A549 (cell line): ENCODE data around the gene PGLYRP3. TPM values are rescaled to one million over a fixed set of nuclear protein-coding genes. Genes with fewer than 3 reads are reported as not detected.
A peak's percentile ranks its signal among the peaks of the same experiment; 100 is the strongest.

Experiments used
- ATAC-seq, 2 experiments: fragments of 200-7000 bp in 1 of 2; fragments of >200 bp in 1 of 2; cut with Nextera tagmentation in 1 of 2; cut with Tn5 transposase in 1 of 2; 3 replicates each; pipeline versions ENCODE4 v1.8.0 to v1.9.1; 2018 to 2020; ENCODE audit warnings: mild to moderate bottlenecking in 1 of 2, moderate library complexity in 1 of 2
- CTCF ChIA-PET: fragments of 300-600 bp; sonication (Branson Sonifier 250); formaldehyde crosslinking; extraction: SDS; loops from one replicate; lab custom pipeline; 2021; ENCODE audit warnings: antibody characterized with exemption, inconsistent platforms; lab: Yijun Ruan, JAX
- POLR2A ChIA-PET: fragments of 350-600 bp; formaldehyde crosslinking; extraction: SDS; loops from one replicate; lab custom pipeline; 2021; ENCODE audit warnings: antibody characterized with exemption, inconsistent platforms; lab: Yijun Ruan, JAX
- DNase-seq, 2 experiments: peaks; one replicate each; pipeline versions ENCODE4 v3.0.0 to v3.0.0-alpha.2; 2011 to 2016; ENCODE audit warnings: low read depth in 1 of 2, low spot score in 1 of 2
- FAIRE-seq: peaks from 2 replicates; lab custom pipeline; 2011; peaks lifted over from hg19 to GRCh38; lab: Jason Lieb, UNC
- H3K27ac ChIP-seq, 2 experiments: fragments of >200 bp; sonication (Bioruptor Twin); formaldehyde crosslinking; 3 replicates each; pipeline ENCODE4 v1.5.1; 2016 to 2017
- H3K4me1 ChIP-seq: fragments of >200 bp; sonication (Bioruptor Twin); formaldehyde crosslinking; 3 replicates; pipeline ENCODE4 v1.6.1; 2016
- H3K4me2 ChIP-seq: fragments of >200 bp; sonication (Bioruptor Twin); formaldehyde crosslinking; 3 replicates; pipeline ENCODE4 v1.6.1; 2016
- H3K4me3 ChIP-seq: fragments of >200 bp; sonication (Bioruptor Twin); formaldehyde crosslinking; 3 replicates; pipeline ENCODE4 v1.5.1; 2016
- H3K9me3 ChIP-seq: fragments of >200 bp; sonication (Bioruptor Twin); formaldehyde crosslinking; 3 replicates; pipeline ENCODE4 v1.6.1; 2016
- CBX2 ChIP-seq: fragments of 200-600 bp; sonication (generic); IDR thresholded peaks from 2 replicates; pipeline ENCODE4 v1.6.1; 2016; ENCODE audit warnings: low read depth, mild to moderate bottlenecking, borderline replicate concordance
- FOSB ChIP-seq: fragments of 250-450 bp; sonication (Bioruptor Pico); IDR thresholded peaks from 2 replicates; pipeline ENCODE4 v1.5.0; 2020; ENCODE audit warnings: mild to moderate bottlenecking, moderate library complexity
- FOXS1 ChIP-seq: fragments of 250-450 bp; sonication (Bioruptor Pico); IDR thresholded peaks from 2 replicates; pipeline ENCODE4 v1.5.0; 2020; ENCODE audit warnings: mild to moderate bottlenecking, moderate library complexity
- HOXB5 ChIP-seq: fragments of 250-450 bp; sonication (Bioruptor Pico); IDR thresholded peaks from 2 replicates; pipeline ENCODE4 v1.5.0; 2020; ENCODE audit warnings: mild to moderate bottlenecking, moderate library complexity
- JUNB ChIP-seq: fragments of >200 bp; sonication (Bioruptor Twin); formaldehyde crosslinking; IDR thresholded peaks from 2 replicates; pipeline ENCODE4 v1.6.1; 2016
- KDM1A ChIP-seq: fragments of 200-600 bp; sonication (generic); IDR thresholded peaks from 2 replicates; pipeline ENCODE4 v1.6.1; 2016; ENCODE audit warnings: low read depth, mild to moderate bottlenecking
- POLR2AphosphoS2 ChIP-seq: conservative IDR thresholded peaks from 2 replicates; pipeline ENCODE4 v1.6.1; 2012; ENCODE audit warnings: low read length, improper control_type of control experiment, inconsistent platforms
- TFCP2L1 ChIP-seq: fragments of 250-450 bp; sonication (Bioruptor Pico); IDR thresholded peaks from 2 replicates; pipeline ENCODE4 v1.5.0; 2021; ENCODE audit warnings: mild to moderate bottlenecking
- ZFP36 ChIP-seq: fragments of 450-650 bp; IDR thresholded peaks from 2 replicates; pipeline ENCODE4 v1.6.1; 2014; ENCODE audit warnings: borderline replicate concordance; ENCODE audit not compliant: partially characterized antibody
- WGBS: methylation state at CpG from one replicate; pipeline ENCODE4 v1.1.6; 2017; ENCODE audit errors: missing lambda C conversion rate; 5-methylcytosine and 5-hydroxymethylcytosine counted together
- polyA plus RNA-seq, 4 experiments: library from polyadenylated mRNA; depleted of rRNA in 3 of 4; stranded (reverse); fragments of >200 nt; fragmentation: RNase III in 1 of 4; extraction: RNeasy Plus Mini Kit Qiagen cat#74134 plus additional on column Dnase treatment in 1 of 4; gene quantifications; 2 replicates in 3 of 4; 3 replicates in 1 of 4; pipeline ENCODE4 v1.2.3, GENCODE V29; 2011 to 2017
- TF ChIP-seq, protein P1 (sequence below): fragments of >200 bp; sonication (Bioruptor Twin); formaldehyde crosslinking; IDR thresholded peaks from 3 replicates; pipeline ENCODE4 v1.5.1; 2016
- TF ChIP-seq, protein P2 (sequence below): fragments of 250-450 bp; sonication (Bioruptor Pico); IDR thresholded peaks from 2 replicates; pipeline ENCODE4 v1.5.0; 2021; ENCODE audit warnings: mild to moderate bottlenecking, moderate library complexity, borderline replicate concordance
- TF ChIP-seq, protein P3 (sequence below): IDR thresholded peaks from 2 replicates; pipeline ENCODE4 v1.6.1; 2012
- TF ChIP-seq, protein P4 (sequence below): IDR thresholded peaks from 2 replicates; pipeline ENCODE4 v1.6.1; 2012

PGLYRP3 gene
- polyA plus RNA-seq, 2 of the 4 experiments (the other 2 are of a cell fraction): not detected

DNA sequence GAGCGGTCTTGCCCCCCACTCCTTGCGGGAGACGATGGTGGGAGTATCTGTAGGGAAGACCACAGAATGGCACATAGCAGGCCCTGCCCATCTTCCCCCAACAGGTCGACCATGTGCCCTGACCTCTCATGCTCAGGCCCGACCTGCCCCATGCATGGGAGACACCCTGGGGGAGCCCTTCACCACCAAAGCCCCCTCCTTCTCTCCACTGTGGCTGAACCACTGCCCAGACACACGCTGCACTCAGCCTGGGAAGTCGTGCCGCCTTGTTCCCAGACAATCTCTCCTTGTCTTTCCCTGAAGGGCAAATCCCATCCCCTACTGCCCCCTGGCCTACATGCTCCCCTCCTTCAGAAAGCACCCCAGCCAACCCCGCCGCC lies 5.5 kb downstream of the PGLYRP3 start:
- no peak overlapping the region for H3K27ac ChIP-seq
- no peaks in the 10 kb centered on the region for H3K9me3 ChIP-seq

DNA sequence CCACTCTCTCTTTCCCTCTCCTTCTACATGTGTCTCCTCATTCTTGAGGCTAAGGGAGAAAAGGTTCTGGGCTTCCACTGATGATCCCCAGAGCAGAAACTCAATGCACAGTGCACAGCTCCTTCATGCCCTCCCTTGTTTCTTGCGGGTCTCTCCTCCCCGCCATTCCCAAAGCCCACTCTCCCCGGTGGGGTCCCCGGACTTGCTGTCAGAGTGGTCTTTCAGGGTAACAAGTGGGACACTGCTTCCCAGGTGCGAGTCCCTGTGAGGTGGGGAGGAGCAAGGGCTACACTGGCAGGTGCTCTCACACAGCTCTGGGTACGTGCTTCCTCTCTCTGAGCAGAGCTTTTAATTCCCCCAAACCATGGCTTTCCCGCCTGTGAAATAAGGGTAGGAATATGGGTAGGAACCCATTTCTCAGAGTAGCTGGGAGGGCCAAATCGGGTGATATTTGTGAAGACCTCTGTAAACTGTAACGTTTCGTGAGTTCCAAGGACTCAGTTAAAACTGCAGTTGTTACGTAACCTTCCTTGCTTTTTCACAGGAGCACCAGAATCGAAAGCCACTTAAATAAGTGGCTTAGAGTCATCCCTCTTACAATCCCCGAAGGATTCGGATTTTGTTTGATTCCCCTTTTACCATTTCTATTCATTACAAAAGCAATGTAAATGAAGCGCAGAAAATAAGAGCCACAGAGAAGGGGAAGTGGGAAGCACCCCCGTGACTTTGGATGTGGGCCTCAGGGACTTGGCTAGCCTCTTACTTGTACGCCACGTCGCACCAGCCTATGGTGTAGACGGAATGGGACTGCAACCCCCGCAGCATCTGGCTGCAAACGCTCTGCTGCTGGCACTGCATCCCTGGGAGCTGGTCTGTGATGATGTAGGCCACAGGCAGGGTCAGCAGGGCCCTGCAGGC lies 6.2 kb downstream of the PGLYRP3 start:
- no peak for ATAC-seq
- Histone ChIP-seq H3K4me3 (no peak overlapping the region), H3K4me1 (no peaks in the 10 kb centered on the region), H3K9me3 (no peaks in the 10 kb centered on the region), H3K4me2 (no peak overlapping the region), H3K27ac (no peak overlapping the region)
- ChIA-PET CTCF (interaction anchor here (2.0 kb wide), 1 partner anchor 15 kb away, joined by 5 read pairs; no protein-coding TSS in a partner anchor), POLR2A (no interaction called here)
- no peak for DNase-seq
- no peak for TF ChIP-seq TFCP2L1 (CRISPR knock-in tag)
- TF ChIP-seq KDM1A: no peak
- TF ChIP-seq, protein P1, sequence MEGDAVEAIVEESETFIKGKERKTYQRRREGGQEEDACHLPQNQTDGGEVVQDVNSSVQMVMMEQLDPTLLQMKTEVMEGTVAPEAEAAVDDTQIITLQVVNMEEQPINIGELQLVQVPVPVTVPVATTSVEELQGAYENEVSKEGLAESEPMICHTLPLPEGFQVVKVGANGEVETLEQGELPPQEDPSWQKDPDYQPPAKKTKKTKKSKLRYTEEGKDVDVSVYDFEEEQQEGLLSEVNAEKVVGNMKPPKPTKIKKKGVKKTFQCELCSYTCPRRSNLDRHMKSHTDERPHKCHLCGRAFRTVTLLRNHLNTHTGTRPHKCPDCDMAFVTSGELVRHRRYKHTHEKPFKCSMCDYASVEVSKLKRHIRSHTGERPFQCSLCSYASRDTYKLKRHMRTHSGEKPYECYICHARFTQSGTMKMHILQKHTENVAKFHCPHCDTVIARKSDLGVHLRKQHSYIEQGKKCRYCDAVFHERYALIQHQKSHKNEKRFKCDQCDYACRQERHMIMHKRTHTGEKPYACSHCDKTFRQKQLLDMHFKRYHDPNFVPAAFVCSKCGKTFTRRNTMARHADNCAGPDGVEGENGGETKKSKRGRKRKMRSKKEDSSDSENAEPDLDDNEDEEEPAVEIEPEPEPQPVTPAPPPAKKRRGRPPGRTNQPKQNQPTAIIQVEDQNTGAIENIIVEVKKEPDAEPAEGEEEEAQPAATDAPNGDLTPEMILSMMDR: no peak
- FAIRE-seq: peak; percentile 13
- WGBS: 46% methylated on average over 22 of the region's 22 CpGs

More for the DNA sequence above, 5.5 kb downstream of the PGLYRP3 start:
- Histone ChIP-seq H3K4me1 (no peaks in the 10 kb centered on the region), H3K4me2 (no peak overlapping the region), H3K4me3 (no peak overlapping the region)
- ChIA-PET POLR2A (no interaction called here), CTCF (no interaction called here)
- 43% methylated on average over 10 of the region's 10 CpGs for WGBS
- DNase-seq (no peak), FAIRE-seq (no peak), ATAC-seq (no peak)
- no peak for TF ChIP-seq FOXS1 (CRISPR knock-in tag)
- TF ChIP-seq FOSB (CRISPR knock-in tag): no peak
- TF ChIP-seq JUNB: no peak
- TF ChIP-seq HOXB5 (CRISPR knock-in tag): no peak
- TF ChIP-seq, protein P2, sequence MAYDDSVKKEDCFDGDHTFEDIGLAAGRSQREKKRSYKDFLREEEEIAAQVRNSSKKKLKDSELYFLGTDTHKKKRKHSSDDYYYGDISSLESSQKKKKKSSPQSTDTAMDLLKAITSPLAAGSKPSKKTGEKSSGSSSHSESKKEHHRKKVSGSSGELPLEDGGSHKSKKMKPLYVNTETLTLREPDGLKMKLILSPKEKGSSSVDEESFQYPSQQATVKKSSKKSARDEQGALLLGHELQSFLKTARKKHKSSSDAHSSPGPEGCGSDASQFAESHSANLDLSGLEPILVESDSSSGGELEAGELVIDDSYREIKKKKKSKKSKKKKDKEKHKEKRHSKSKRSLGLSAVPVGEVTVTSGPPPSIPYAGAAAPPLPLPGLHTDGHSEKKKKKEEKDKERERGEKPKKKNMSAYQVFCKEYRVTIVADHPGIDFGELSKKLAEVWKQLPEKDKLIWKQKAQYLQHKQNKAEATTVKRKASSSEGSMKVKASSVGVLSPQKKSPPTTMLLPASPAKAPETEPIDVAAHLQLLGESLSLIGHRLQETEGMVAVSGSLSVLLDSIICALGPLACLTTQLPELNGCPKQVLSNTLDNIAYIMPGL (CRISPR knock-in tag): no peak
- TF ChIP-seq, protein P3, sequence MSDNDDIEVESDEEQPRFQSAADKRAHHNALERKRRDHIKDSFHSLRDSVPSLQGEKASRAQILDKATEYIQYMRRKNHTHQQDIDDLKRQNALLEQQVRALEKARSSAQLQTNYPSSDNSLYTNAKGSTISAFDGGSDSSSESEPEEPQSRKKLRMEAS: no peak
- no peak for TF ChIP-seq POLR2AphosphoS2

DNA sequence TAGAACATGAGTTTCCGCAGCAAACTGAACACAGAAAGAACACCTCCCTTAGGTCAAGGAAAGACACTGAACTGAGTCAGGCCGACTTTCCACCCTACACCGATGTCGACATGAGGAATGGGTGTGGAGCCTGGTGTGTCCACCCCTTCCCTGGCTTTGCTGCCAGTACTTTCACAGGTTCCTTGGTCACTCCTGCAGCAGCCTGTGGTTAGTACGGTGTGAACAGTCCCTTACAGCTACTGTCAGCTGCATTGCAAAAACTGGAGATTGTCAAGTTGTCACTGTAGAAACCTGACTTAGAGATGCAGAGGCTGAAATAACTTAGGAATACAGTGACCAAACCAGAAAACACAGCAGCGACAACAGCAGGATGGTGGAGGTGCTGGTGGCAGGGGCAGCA lies 7.1 kb downstream of the PGLYRP3 start:
- ChIA-PET CTCF (interaction anchor here (2.0 kb wide), 1 partner anchor 14 kb away, joined by 5 read pairs; no protein-coding TSS in a partner anchor), POLR2A (no interaction called here)
- H3K4me3 ChIP-seq: no peak overlapping the region
- DNase-seq: no peak
- H3K4me1 ChIP-seq: no peaks in the 10 kb centered on the region
- no peak for FAIRE-seq
- TF ChIP-seq, protein P4, sequence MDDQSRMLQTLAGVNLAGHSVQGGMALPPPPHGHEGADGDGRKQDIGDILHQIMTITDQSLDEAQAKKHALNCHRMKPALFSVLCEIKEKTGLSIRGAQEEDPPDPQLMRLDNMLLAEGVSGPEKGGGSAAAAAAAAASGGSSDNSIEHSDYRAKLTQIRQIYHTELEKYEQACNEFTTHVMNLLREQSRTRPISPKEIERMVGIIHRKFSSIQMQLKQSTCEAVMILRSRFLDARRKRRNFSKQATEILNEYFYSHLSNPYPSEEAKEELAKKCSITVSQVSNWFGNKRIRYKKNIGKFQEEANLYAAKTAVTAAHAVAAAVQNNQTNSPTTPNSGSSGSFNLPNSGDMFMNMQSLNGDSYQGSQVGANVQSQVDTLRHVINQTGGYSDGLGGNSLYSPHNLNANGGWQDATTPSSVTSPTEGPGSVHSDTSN: no peak
- TF ChIP-seq, protein P1: no peak
- TF ChIP-seq ZFP36: no peak
- no peak for TF ChIP-seq FOSB (CRISPR knock-in tag)
- no peak for TF ChIP-seq CBX2
- TF ChIP-seq FOXS1 (CRISPR knock-in tag): no peak
- 41% methylated on average over 6 of the region's 6 CpGs for WGBS
- ATAC-seq: no peak
- H3K27ac ChIP-seq: no peak overlapping the region
- H3K9me3 ChIP-seq: no peaks in the 10 kb centered on the region
- no peak overlapping the region for H3K4me2 ChIP-seq
